ENCODE data around the gene ERCC6.

ERCC6 gene

GRCh38 chr10:49478819-49479218 is 60.1 kb downstream of the ERCC6 start:
- DNase-seq (ENCODE audit: low read depth): no peak
- no peak overlapping the region for H3K4me3 ChIP-seq (ENCODE audit: control insufficient read depth, low read depth, low read length)

GRCh38 chr10:49474901-49475300 is 64.0 kb downstream of the ERCC6 start:
- no peak overlapping the region for H3K4me3 ChIP-seq (ENCODE audit: control insufficient read depth, low read depth, low read length)
- no peak for DNase-seq (ENCODE audit: low read depth)
- no peak for TF ChIP-seq CTCF (IDR thresholded peaks at IDR 0.05; ENCODE audit: control insufficient read depth, insufficient read depth, low read depth, low read length, missing control alignments)

More at GRCh38 chr10:49478819-49479218, 60.1 kb downstream of the ERCC6 start:
- TF ChIP-seq CTCF (IDR thresholded peaks at IDR 0.05; ENCODE audit: control insufficient read depth, insufficient read depth, low read depth, low read length, missing control alignments): no peak

GRCh38 chr10:49471532-49471931 is 67.4 kb downstream of the ERCC6 start:
- H3K4me3 ChIP-seq (ENCODE audit: control insufficient read depth, low read depth, low read length): no peak overlapping the region
- no peak for DNase-seq (ENCODE audit: low read depth)
- no peak for TF ChIP-seq CTCF (IDR thresholded peaks at IDR 0.05; ENCODE audit: control insufficient read depth, insufficient read depth, low read depth, low read length, missing control alignments)

GRCh38 chr10:49465736-49466135 is 73.2 kb downstream of the ERCC6 start:
- no peak overlapping the region for H3K4me3 ChIP-seq (ENCODE audit: control insufficient read depth, low read depth, low read length)
- DNase-seq (ENCODE audit: low read depth): no peak
- no peak for TF ChIP-seq CTCF (IDR thresholded peaks at IDR 0.05; ENCODE audit: control insufficient read depth, insufficient read depth, low read depth, low read length, missing control alignments)
